ENCODE measurements around the gene ZNF581. TPM values are rescaled to one million over a fixed set of nuclear protein-coding genes. Genes with fewer than 3 reads are reported as not detected.

Gene ZNF581
- total RNA-seq, 1 experiment from 2014 or later = 65.1 TPM

DNA sequence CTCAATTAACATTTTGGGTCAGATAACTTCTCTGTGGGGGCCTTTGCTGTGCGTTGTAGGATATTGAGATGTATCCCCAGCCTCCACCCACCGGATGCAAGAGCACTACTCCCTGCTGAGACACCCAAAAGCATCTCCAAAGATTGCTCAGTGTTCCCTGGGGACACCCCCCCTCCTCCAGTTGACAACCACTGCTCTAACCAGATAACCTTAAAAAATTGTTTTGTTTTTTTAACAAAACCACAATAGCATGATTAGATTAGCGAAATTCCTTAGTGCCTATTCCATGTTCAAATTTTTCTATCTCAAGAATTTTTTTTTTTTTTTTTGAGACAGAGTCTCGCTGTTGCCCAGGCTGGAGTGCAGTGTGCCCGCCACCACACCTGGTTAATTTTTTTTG lies 29.0 kb downstream of the ZNF581 start:
- H2BK5ac ChIP-seq (ENCODE audit: insufficient read length, low read length) = no peak overlapping the region
- no peak overlapping the region for H4K91ac ChIP-seq (ENCODE audit: insufficient read length, low read depth, low read length)
- H3K4me1 ChIP-seq (ENCODE audit: insufficient read depth, low read length) = no peaks in the 10 kb centered on the region
- H4K5ac ChIP-seq (ENCODE audit: insufficient read length, low read depth, low read length) = no peak overlapping the region
- H3K9ac ChIP-seq (ENCODE audit: extremely low read depth, insufficient read length, low read length) = no peak overlapping the region
- H3K27me3 ChIP-seq (ENCODE audit: insufficient read depth, low read length) = no peaks in the 10 kb centered on the region
- H2AK5ac ChIP-seq (ENCODE audit: insufficient read length, low read length) = no peak overlapping the region
- H2BK15ac ChIP-seq (ENCODE audit: low read depth, low read length) = no peak overlapping the region
- H3K4ac ChIP-seq (ENCODE audit: low read depth, low read length) = no peak overlapping the region
- no peaks in the 10 kb centered on the region for H3K9me3 ChIP-seq (ENCODE audit: control insufficient read depth, low read depth, low read length)
- H2AFZ ChIP-seq (ENCODE audit: low read length) = no peak overlapping the region
- no peaks in the 10 kb centered on the region; a peak in 1 of 5 replicates for H3K9me3 Mint-ChIP-seq
- H3K36me3 Mint-ChIP-seq (ENCODE audit: insufficient read depth in 1 of 3, low read depth in 3 of 3) = peaks cover 40 to 61% (median 53%) of the 10 kb centered on the region in 3 experiments
- H3K27ac Mint-ChIP-seq = peak overlapping the region; percentile 28 to 87 (median 85); a peak in 6 of 7 replicates
- no peak overlapping the region for H3K56ac ChIP-seq (ENCODE audit: insufficient read length, low read depth, low read length)
- TF ChIP-seq CTCF (conservative IDR thresholded peaks at IDR 0.05) = no peak
- no peak overlapping the region for H4K8ac ChIP-seq (replicated peaks; ENCODE audit: insufficient read length, low read depth, low read length)
- WGBS (ENCODE audit: extremely low coverage, insufficient read length, low lambda C conversion rate) = no CpG with 5 or more reads among the region's 5 CpGs
- no peak overlapping the region for H2BK20ac ChIP-seq (ENCODE audit: low read depth, low read length, poor library complexity, severe bottlenecking)
- H3K4me1 Mint-ChIP-seq = peaks cover 39 to 48% of the 10 kb centered on the region in 2 experiments
- H3K79me1 ChIP-seq (ENCODE audit: insufficient read depth, low read depth, low read length, poor library complexity, severe bottlenecking) = peaks cover 12% of the 10 kb centered on the region
- H3K27ac ChIP-seq (ENCODE audit: insufficient read length, low read depth, low read length) = no peak overlapping the region
- H3K4me2 ChIP-seq (ENCODE audit: insufficient read depth, insufficient read length, low read length) = no peak overlapping the region
- H3T11ph ChIP-seq (ENCODE audit: low read length) = no peak overlapping the region
- H3K27me3 Mint-ChIP-seq (ENCODE audit: low read depth) = no peaks in the 10 kb centered on the region
- no peak overlapping the region for H3K14ac ChIP-seq (ENCODE audit: insufficient read depth, low read length)
- peak overlapping the region; percentile 26 to 59; a peak in 3 of 5 replicates for H3K4me3 Mint-ChIP-seq
- peaks cover 6% of the 10 kb centered on the region for H3K23me2 ChIP-seq (ENCODE audit: insufficient read length, low read depth, low read length, poor library complexity, severe bottlenecking)
- DNase-seq = no peak
- H2BK120ac ChIP-seq (ENCODE audit: low read depth, low read length, poor library complexity, severe bottlenecking) = no peak overlapping the region
- peaks cover 16% of the 10 kb centered on the region; the same call in 1 of the 2 replicates for H3K79me2 ChIP-seq (ENCODE audit: insufficient read depth, low read length)
- H2BK12ac ChIP-seq (ENCODE audit: insufficient read length, low read depth, low read length) = no peak overlapping the region
- H3K18ac ChIP-seq (ENCODE audit: insufficient read length, low read depth, low read length) = no peak overlapping the region
- no peak overlapping the region for H3K23ac ChIP-seq (ENCODE audit: insufficient read length, low read depth, low read length)
- H4K20me1 ChIP-seq (ENCODE audit: control insufficient read depth, insufficient read depth, insufficient read length) = no peaks in the 10 kb centered on the region

Data from H9 (cell line).